Astrocyte (in vitro differentiated cells and primary cell): ENCODE measurements around the gene IFITM10.

Experiments used
- CTCF ChIP-seq: IDR thresholded peaks from 2 replicates; pipeline ENCODE4 v1.5.1; 2011; ENCODE audit warnings: low read depth, mild to moderate bottlenecking, inconsistent platforms, low read length, moderate library complexity; ENCODE audit not compliant: insufficient read depth
- EZH2 ChIP-seq: IDR thresholded peaks from 2 replicates; pipeline ENCODE4 v1.6.1; 2012; ENCODE audit warnings: mild to moderate bottlenecking, low read length, inconsistent platforms; ENCODE audit not compliant: insufficient read depth

GRCh38 chr11:1718326-1718725 lies 32.1 kb downstream of the IFITM10 start:
- TF ChIP-seq CTCF (no peak), EZH2 (no peak)
